ENCODE data around the gene RANBP6. TPM values are rescaled to one million over a fixed set of nuclear protein-coding genes. Genes with fewer than 3 reads are reported as not detected.

The RANBP6 gene
- total RNA-seq, result 14.7 and 60.1 TPM in 2 replicates

GRCh38 chr9:6015278-6016157 lies at the start of gene RANBP6:
RANBP6 (minus strand) TSS chr9:6015624; CDS start chr9:6015607, 17 bp downstream.

Small RNAs within 50 kb of the gene (small RNA-seq; reads per million reads assigned to genes)
- gene MIR4665 (ENCODE audit: low replicate concordance), result not detected

Other genes starting within 250 kb of the RANBP6 start
- 23.3 and 25.8 TPM in 2 replicates for gene ERMP1, start 182.5 kb downstream of the RANBP6 start, total RNA-seq
- gene MLANA, start 124.7 kb downstream of the RANBP6 start, total RNA-seq, result not detected in 2 replicates
- 67.2 and 175 TPM in 2 replicates for gene IL33, start 200.2 kb upstream of the RANBP6 start, total RNA-seq

Data from placental pericyte (primary cell).